SH-SY5Y (cell line): Measurements from ENCODE around the gene COMMD7.

Experiments used
- GATA2 ChIP-seq: IDR thresholded peaks from 2 replicates; pipeline ENCODE4 v1.6.1; 2011; ENCODE audit warnings: mild to moderate bottlenecking, low read depth, low read length
- GATA3 ChIP-seq: IDR thresholded peaks from 2 replicates; pipeline ENCODE4 v1.6.1; 2011; ENCODE audit warnings: low read depth, mild to moderate bottlenecking, low read length, moderate library complexity

COMMD7 gene

GRCh38 chr20:32675223-32675975 is 67.9 kb downstream of the COMMD7 start:
- TF ChIP-seq GATA3 (no peak), GATA2 (no peak)

DNA sequence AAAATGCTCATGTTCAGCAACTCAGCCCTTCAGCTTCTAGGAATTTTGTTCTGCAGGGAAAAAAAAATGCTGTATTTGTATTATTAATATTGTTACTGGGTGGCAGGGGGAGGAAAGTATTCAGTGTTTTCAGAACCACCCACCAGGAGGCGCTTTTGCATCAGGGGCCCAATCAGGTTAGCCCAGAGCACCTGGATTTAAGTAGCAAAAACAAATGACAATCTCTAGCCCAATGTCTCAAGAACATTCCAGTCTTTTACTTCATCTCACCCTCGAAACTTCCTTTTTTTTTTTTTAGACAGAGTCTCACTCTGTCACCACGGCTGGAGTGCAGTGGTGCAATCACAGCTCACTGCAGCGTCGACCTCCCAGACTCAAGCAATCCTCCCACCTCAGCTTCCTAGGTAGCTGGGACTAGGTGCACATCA is 68.9 kb downstream of the COMMD7 start:
- TF ChIP-seq GATA3 (no peak), GATA2 (no peak)

DNA sequence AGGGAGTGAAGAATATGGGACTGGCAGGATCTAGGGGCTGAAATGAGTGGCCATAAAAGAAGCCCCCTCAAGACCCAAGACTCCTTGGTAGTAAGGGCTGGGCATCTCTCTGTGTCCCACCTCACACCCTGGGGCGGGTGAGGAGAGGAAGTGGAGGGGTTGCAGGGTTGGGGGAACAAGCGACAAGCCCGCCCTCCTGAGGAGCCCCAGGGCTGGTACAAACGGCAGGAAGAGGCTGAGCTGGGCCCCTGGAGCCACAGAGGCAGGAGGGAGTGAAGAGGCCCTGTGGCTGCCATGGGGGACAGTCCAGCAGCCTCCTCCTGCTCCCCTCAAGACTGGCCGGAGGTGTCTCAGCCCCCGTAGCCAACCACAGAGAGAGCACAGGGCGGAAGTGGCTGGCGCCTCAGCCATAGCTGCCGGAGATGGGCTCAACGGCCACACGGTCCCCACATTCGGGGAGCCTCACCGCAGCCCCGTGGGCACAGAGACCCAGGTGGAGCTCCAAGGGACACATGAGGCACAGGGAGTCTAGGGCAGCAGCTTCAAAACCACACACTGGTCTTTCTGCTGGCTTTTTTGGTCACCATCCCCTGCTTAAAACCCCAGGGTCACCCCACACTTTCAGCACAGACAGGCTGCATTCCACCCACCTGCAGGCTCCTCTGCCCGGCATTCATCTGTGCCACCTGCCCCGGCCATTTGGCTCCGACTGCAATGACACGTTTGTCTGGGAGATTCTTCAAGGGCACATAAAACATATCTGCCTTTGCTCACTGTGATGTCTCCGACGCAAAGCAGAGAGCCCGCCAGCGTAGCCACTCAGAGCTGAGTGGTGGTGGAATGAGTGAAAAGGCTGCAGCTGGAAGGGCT is 70.0 kb downstream of the COMMD7 start:
- no peak for TF ChIP-seq GATA2
- no peak for TF ChIP-seq GATA3

GRCh38 chr20:32672394-32672981 is 70.8 kb downstream of the COMMD7 start:
- TF ChIP-seq GATA2: no peak
- TF ChIP-seq GATA3: no peak

- TF ChIP-seq GATA3 (no peak), GATA2 (no peak)
Measured at GRCh38 chr20:32670773-32671455, 72.4 kb downstream of the COMMD7 start.

- no peak for TF ChIP-seq GATA2
- TF ChIP-seq GATA3: no peak
Measured at GRCh38 chr20:32667027-32667426, 76.2 kb downstream of the COMMD7 start.

GRCh38 chr20:32664678-32665159 is 78.5 kb downstream of the COMMD7 start:
- no peak for TF ChIP-seq GATA2
- TF ChIP-seq GATA3: no peak

DNA sequence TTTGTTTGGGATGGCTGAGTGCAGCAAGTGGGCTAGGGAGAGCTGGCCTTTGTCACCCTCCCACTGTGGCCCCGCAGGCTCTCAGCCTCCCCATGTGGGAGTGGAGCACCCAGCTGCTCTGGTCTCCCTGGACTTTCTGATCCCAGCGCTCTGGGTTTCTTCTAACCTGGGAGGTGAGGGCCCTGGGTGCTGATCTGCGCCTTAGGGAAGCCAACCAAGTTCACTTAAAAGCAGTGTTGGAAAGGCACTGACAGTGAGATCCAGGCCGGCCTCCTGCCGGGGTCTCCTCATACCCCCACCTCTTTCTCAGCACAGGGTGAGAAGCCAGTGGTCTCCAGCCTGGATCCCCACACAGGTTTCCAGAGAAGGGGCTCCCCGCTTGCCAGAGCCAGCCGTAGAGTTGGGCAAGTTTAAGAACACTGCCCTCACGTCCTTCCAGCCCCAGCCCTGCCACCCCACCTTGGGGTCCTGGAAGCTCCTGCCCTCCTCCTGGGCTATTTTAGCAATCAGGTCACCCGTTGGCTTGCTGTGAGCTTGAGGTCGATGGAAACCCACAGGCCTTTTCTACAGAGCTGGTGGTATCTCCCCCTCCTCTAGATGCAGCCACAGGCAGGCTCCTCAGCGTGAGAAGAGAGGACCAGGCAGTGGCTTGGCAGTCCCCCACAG is 79.1 kb downstream of the COMMD7 start:
- TF ChIP-seq GATA2 (no peak), GATA3 (no peak)

- TF ChIP-seq GATA3 (no peak), GATA2 (no peak)
Measured at GRCh38 chr20:32663335-32664011, 79.8 kb downstream of the COMMD7 start.

DNA sequence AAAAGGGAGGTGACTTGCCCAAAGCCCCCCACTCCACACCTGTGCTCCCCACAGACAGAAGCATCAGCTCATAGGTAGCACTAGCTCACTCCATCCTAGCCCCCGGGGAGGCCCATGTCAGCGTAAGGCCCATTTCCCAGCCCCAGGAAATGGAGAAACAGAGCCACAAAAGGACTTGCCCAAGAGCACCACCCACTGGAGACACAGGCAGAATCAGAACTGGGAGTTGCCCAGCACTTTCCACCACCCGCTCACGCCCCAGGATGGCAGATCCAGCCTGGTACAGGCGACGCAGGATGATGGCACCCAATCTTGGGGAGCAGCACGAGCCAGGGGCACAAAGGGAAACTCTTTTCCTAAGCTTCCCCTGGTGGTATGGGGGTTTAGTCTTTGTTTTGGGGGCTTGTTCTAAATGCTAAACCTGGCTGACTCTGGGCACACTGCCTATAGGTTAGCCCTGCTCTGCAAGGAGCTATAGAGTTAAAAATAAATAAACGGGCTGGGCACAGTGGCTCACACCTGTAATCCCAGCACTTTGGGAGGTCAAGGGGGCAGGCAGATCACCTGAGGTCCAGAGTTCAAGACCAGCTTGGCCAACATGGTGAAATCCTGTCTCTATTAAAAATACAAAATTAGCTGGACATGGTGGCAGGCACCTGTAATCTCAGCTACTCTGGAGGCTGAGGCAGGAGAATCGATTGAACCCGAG is 81.3 kb downstream of the COMMD7 start:
- TF ChIP-seq GATA2 (no peak), GATA3 (no peak)

- TF ChIP-seq GATA3: no peak
- no peak for TF ChIP-seq GATA2
Measured at GRCh38 chr20:32660661-32661060, 82.6 kb downstream of the COMMD7 start.

GRCh38 chr20:32656827-32657226 is 86.4 kb downstream of the COMMD7 start:
- TF ChIP-seq GATA3: no peak
- TF ChIP-seq GATA2: no peak
